OCI-LY7 (cell line): ENCODE results near the gene GPC4. TPM values are rescaled to one million over a fixed set of nuclear protein-coding genes. Genes with fewer than 3 reads are reported as not detected.
A peak's percentile ranks its signal among the peaks of the same experiment; 100 is the strongest.

Experiments
- BruUV-seq: library from RNA; stranded (reverse); fragments of 400-500 nt; replicated peaks from 2 replicates; lab custom pipeline; 2021; lab: Mats Ljungman, UMichigan
- CTCF ChIA-PET: fragments of 300-600 bp; sonication (Branson Sonifier 250); formaldehyde crosslinking; loops from one replicate; lab custom pipeline; 2022; ENCODE audit warnings: antibody characterized with exemption; ENCODE audit not compliant: unreplicated experiment; lab: Charles Lee
- POLR2A ChIA-PET: fragments of 300-600 bp; sonication (Branson Sonifier 250); formaldehyde crosslinking; loops from one replicate; lab custom pipeline; 2022; ENCODE audit warnings: antibody characterized with exemption; lab: Charles Lee
- DNase-seq: peaks from one replicate; pipeline ENCODE4 v3.0.0-alpha.2; 2015; ENCODE audit warnings: low spot score
- H2AFZ ChIP-seq: fragments of 200-600 bp; sonication (generic), shearing (Covaris generic); 2 replicates; pipeline ENCODE4 v1.6.1; 2014; ENCODE audit warnings: mild to moderate bottlenecking, antibody characterized with exemption, low read length, moderate library complexity
- H3K27ac ChIP-seq: fragments of 200-600 bp; sonication (generic); 2 replicates; pipeline ENCODE4 v1.5.1; 2014; ENCODE audit warnings: mixed run types, low read depth, mild to moderate bottlenecking, moderate library complexity, low read length, inconsistent platforms; ENCODE audit not compliant: poor library complexity, severe bottlenecking
- H3K36me3 ChIP-seq: fragments of 200-600 bp; sonication (generic); 2 replicates; pipeline ENCODE4 v1.6.1; 2014; ENCODE audit warnings: mild to moderate bottlenecking, antibody characterized with exemption, low read length, moderate library complexity, mixed read lengths; ENCODE audit not compliant: insufficient read depth
- H3K4me1 ChIP-seq: fragments of 200-600 bp; sonication (generic); 2 replicates; pipeline ENCODE4 v1.5.1; 2014; ENCODE audit warnings: mild to moderate bottlenecking, low read length; ENCODE audit not compliant: insufficient read depth, poor library complexity, severe bottlenecking
- H3K4me2 ChIP-seq: fragments of 200-600 bp; sonication (generic); 2 replicates; pipeline ENCODE4 v1.6.1; 2014; ENCODE audit warnings: mild to moderate bottlenecking, low read length
- H3K4me3 ChIP-seq: fragments of 200-600 bp; sonication (generic); 2 replicates; pipeline ENCODE4 v1.5.1; 2014; ENCODE audit warnings: mild to moderate bottlenecking, low read depth, low read length; ENCODE audit not compliant: poor library complexity, severe bottlenecking
- H3K79me2 ChIP-seq: fragments of 200-600 bp; sonication (generic); 2 replicates; pipeline ENCODE4 v1.6.1; 2016; ENCODE audit warnings: low read depth, mild to moderate bottlenecking, low read length, moderate library complexity, mixed read lengths; ENCODE audit not compliant: insufficient read depth
- H3K9me2 ChIP-seq: fragments of 200-600 bp; sonication (generic); 2 replicates; pipeline ENCODE4 v1.6.1; 2016; ENCODE audit warnings: mild to moderate bottlenecking, low read length, mixed read lengths; ENCODE audit not compliant: insufficient read depth
- H3K9me3 ChIP-seq: fragments of 200-600 bp; sonication (generic); 2 replicates; pipeline ENCODE4 v1.6.1; 2014; ENCODE audit warnings: mild to moderate bottlenecking, mixed run types, low read length, mixed read lengths
- H4K20me1 ChIP-seq: fragments of 200-600 bp; sonication (generic); 2 replicates; pipeline ENCODE4 v1.6.1; 2014; ENCODE audit warnings: mild to moderate bottlenecking, antibody characterized with exemption, low read length, moderate library complexity, mixed read lengths; ENCODE audit not compliant: insufficient read depth
- EZH2phosphoT487 ChIP-seq: fragments of 200-600 bp; sonication (generic); IDR thresholded peaks from 2 replicates; pipeline ENCODE4 v1.6.1; 2018; ENCODE audit warnings: low read depth, borderline replicate concordance, mild to moderate bottlenecking, mixed run types, antibody characterized with exemption, low read length, moderate library complexity, mixed read lengths
- intact Hi-C: fragments of 100-400 bp; cut with micrococcal nuclease; formaldehyde crosslinking; loops from one replicate; pipeline ENCODE4 v1.10.0; 2022; ENCODE audit not compliant: unreplicated experiment
- total RNA-seq, 2 experiments: library from RNA; depleted of rRNA in 1 of 2; stranded (reverse); fragments of >200 nt in 1 of 2; shearing (Covaris generic) in 1 of 2; gene quantifications; 2 replicates each; pipeline ENCODE4 v1.2.3, GENCODE V29; 2014 to 2022
- TF ChIP-seq, protein P1 (sequence below): fragments of 200-600 bp; sonication (generic); conservative IDR thresholded peaks from 2 replicates; pipeline ENCODE4 v1.5.1; 2014; ENCODE audit warnings: mild to moderate bottlenecking, antibody characterized with exemption, low read length, moderate library complexity, mixed read lengths

The GPC4 gene
- total RNA-seq, 2 experiments from 2014 or later, result not detected

DNA sequence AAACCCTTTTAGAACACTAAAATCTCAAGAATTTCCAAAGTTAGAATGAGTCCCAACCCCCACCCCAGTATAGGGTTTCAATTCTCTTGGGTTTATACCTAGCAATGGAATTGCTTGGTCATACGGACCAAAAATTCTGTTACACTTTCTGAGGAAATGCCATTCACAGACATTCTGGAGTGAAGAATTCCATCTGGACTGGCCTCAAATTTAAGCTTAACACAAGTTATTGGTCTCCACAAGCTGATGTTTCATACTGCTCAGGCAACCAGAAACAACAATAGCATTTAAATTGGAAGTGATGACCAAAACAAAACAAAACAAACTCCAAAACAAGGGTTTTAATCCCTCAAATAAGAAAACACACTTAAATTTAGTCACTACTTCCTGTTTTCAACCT lies 51.1 kb downstream of the GPC4 start:
- Histone ChIP-seq H4K20me1 (no peaks in the 10 kb centered on the region), H3K4me3 (no peak overlapping the region), H3K9me3 (no peaks in the 10 kb centered on the region), H3K4me2 (no peak overlapping the region), H3K36me3 (no peaks in the 10 kb centered on the region), H2AFZ (peak overlapping the region; percentile 54; the same call in 1 of the 2 replicates), H3K9me2 (no peaks in the 10 kb centered on the region), H3K79me2 (no peaks in the 10 kb centered on the region), H3K4me1 (no peaks in the 10 kb centered on the region), H3K27ac (no peak overlapping the region)
- ChIA-PET POLR2A (no interaction called here), CTCF (no interaction called here)
- no TSS peak for BruUV-seq
- TF ChIP-seq, protein P1, sequence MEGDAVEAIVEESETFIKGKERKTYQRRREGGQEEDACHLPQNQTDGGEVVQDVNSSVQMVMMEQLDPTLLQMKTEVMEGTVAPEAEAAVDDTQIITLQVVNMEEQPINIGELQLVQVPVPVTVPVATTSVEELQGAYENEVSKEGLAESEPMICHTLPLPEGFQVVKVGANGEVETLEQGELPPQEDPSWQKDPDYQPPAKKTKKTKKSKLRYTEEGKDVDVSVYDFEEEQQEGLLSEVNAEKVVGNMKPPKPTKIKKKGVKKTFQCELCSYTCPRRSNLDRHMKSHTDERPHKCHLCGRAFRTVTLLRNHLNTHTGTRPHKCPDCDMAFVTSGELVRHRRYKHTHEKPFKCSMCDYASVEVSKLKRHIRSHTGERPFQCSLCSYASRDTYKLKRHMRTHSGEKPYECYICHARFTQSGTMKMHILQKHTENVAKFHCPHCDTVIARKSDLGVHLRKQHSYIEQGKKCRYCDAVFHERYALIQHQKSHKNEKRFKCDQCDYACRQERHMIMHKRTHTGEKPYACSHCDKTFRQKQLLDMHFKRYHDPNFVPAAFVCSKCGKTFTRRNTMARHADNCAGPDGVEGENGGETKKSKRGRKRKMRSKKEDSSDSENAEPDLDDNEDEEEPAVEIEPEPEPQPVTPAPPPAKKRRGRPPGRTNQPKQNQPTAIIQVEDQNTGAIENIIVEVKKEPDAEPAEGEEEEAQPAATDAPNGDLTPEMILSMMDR, result no peak
- no peak for TF ChIP-seq EZH2phosphoT487
- intact Hi-C loops, result no loop called here
- no peak for DNase-seq

DNA sequence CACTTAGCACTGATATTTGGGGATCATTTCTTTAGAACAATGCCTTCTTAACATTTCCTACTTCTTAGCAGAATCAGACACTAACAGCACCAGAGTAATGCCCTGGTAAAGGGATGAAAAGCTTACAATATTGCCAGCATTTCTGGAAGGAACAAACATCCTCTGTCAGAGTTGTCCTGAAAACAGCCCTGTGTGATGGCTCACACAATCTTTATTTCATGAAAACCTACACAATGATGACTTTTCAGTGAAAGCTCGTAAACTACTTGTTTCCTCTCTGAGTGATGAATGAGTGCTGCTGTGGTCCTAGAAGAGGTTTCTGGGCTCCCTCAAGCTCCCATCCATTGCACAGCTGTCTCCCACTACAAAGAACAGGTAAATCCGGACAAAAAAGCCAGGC lies 52.8 kb downstream of the GPC4 start:
- Histone ChIP-seq H3K9me2 (no peaks in the 10 kb centered on the region), H4K20me1 (no peaks in the 10 kb centered on the region), H3K4me1 (no peaks in the 10 kb centered on the region), H3K36me3 (no peaks in the 10 kb centered on the region), H3K4me3 (no peak overlapping the region), H3K79me2 (no peaks in the 10 kb centered on the region), H2AFZ (no peak overlapping the region), H3K27ac (no peak overlapping the region), H3K9me3 (no peaks in the 10 kb centered on the region), H3K4me2 (no peak overlapping the region)
- ChIA-PET CTCF (no interaction called here), POLR2A (no interaction called here)
- intact Hi-C loops, result no loop called here
- TF ChIP-seq, protein P1, result no peak
- no peak for TF ChIP-seq EZH2phosphoT487
- no peak for DNase-seq
- no TSS peak for BruUV-seq

DNA sequence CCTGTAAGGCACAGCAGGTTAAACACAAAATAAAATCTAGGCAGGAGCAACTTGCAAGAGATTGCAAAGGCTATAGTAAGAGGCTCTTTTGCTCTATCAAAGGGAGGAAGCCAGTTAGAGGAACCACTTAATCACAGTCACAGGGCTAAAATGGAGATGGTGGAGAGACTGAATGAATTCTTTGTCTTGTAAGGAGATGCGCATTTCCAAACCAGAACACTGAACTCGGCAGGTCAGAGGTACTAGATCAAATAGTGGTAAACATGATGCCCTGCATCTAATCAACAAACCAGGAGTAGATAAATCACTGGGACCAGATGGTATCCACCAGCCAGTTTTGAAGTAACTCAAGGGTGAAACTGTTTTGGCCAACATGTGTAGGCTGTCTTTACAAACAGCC lies 55.8 kb downstream of the GPC4 start:
- CTCF ChIA-PET, result no interaction called here
- H3K9me2 ChIP-seq, result no peaks in the 10 kb centered on the region
- H2AFZ ChIP-seq, result no peak overlapping the region
- intact Hi-C loops, result no loop called here
- POLR2A ChIA-PET, result no interaction called here
- H3K4me3 ChIP-seq, result no peak overlapping the region
- no peaks in the 10 kb centered on the region for H3K4me1 ChIP-seq
- no peak for DNase-seq
- H3K4me2 ChIP-seq, result no peak overlapping the region
- H3K36me3 ChIP-seq, result no peaks in the 10 kb centered on the region
- H3K79me2 ChIP-seq, result no peaks in the 10 kb centered on the region
- H4K20me1 ChIP-seq, result no peaks in the 10 kb centered on the region
- TF ChIP-seq, protein P1, result no peak
- TF ChIP-seq EZH2phosphoT487, result no peak
- no peaks in the 10 kb centered on the region for H3K9me3 ChIP-seq
- BruUV-seq, result no TSS peak
- H3K27ac ChIP-seq, result no peak overlapping the region
